HEK293 (cell line): Measurements from ENCODE around the gene KIRREL3.

Experiments used
- CTCF ChIA-PET: fragments of 350-600 bp; formaldehyde crosslinking; extraction: SDS; loops from one replicate; lab custom pipeline; 2021; ENCODE audit warnings: antibody characterized with exemption; lab: Yijun Ruan, JAX
- POLR2A ChIA-PET: fragments of 300-600 bp; formaldehyde crosslinking; extraction: SDS; loops from one replicate; lab custom pipeline; 2020; ENCODE audit warnings: antibody characterized with exemption, inconsistent platforms; lab: Yijun Ruan, JAX
- H3K27ac ChIP-seq: fragments of 200-500 bp; sonication (Bioruptor generic); 2 replicates; pipeline ENCODE4 v1.5.1; 2014; ENCODE audit warnings: low read depth, low read length, control low read depth, inconsistent platforms; ENCODE audit errors: extremely low read depth
- H3K36me3 ChIP-seq, 2 experiments: fragments of 200-500 bp in 1 of 2; sonication (Bioruptor generic) in 1 of 2; 1 replicate in 1 of 2; 2 replicates in 1 of 2; pipeline ENCODE4 v1.5.1; 2014 to 2017; ENCODE audit warnings: inconsistent platforms in 2 of 2, low read length in 2 of 2; ENCODE audit not compliant: control insufficient read depth in 2 of 2, insufficient read depth in 1 of 2
- H3K4me1 ChIP-seq: fragments of 200-500 bp; sonication (Bioruptor generic); 2 replicates; pipeline ENCODE4 v1.5.1; 2014; ENCODE audit warnings: mild to moderate bottlenecking, low read length, inconsistent platforms; ENCODE audit not compliant: control insufficient read depth, insufficient read depth
- H3K4me3 ChIP-seq: 2 replicates; pipeline ENCODE4 v1.5.1; 2011; ENCODE audit warnings: low read depth, mild to moderate bottlenecking, control low read depth, low read length, moderate library complexity
- H3K9me3 ChIP-seq: fragments of 200-500 bp; sonication (Bioruptor generic); 2 replicates; pipeline ENCODE4 v1.5.1; 2014; ENCODE audit warnings: low read depth, low read length, inconsistent platforms; ENCODE audit not compliant: control insufficient read depth, insufficient read depth
- GLI2 ChIP-seq: fragments of 450-650 bp; formaldehyde crosslinking; IDR thresholded peaks from 2 replicates; pipeline ENCODE4; 2017; ENCODE audit warnings: missing biosample characterization, missing genetic modification characterization, low read depth, borderline replicate concordance
- KLF10 ChIP-seq: fragments of 450-650 bp; IDR thresholded peaks from 2 replicates; pipeline ENCODE4 v1.5.1; 2018; ENCODE audit warnings: missing biosample characterization, mild to moderate bottlenecking, missing genetic modification characterization
- KLF16 ChIP-seq: fragments of 450-650 bp; formaldehyde crosslinking; IDR thresholded peaks from 2 replicates; pipeline ENCODE4 v1.5.1; 2017; ENCODE audit warnings: missing biosample characterization, missing genetic modification characterization
- SALL2 ChIP-seq: fragments of 450-650 bp; formaldehyde crosslinking; IDR thresholded peaks from 2 replicates; pipeline ENCODE4 v1.5.0; 2017; ENCODE audit warnings: missing biosample characterization, mild to moderate bottlenecking, missing genetic modification characterization, borderline replicate concordance
- SCRT1 ChIP-seq: fragments of 450-650 bp; formaldehyde crosslinking; IDR thresholded peaks from 2 replicates; pipeline ENCODE4 v1.5.1; 2016; ENCODE audit warnings: missing biosample characterization, missing genetic modification characterization, borderline replicate concordance
- SP7 ChIP-seq: fragments of 450-650 bp; formaldehyde crosslinking; IDR thresholded peaks from 2 replicates; pipeline ENCODE4 v1.5.1; 2016; ENCODE audit warnings: missing biosample characterization, missing genetic modification characterization
- YY1 ChIP-seq: fragments of 450-650 bp; formaldehyde crosslinking; IDR thresholded peaks from 2 replicates; pipeline ENCODE4 v1.5.1; 2018; ENCODE audit warnings: missing biosample characterization, missing genetic modification characterization
- ZBTB26 ChIP-seq: fragments of 450-650 bp; formaldehyde crosslinking; optimal IDR thresholded peaks from 2 replicates; pipeline ENCODE3; 2016; ENCODE audit warnings: missing biosample characterization, mild to moderate bottlenecking, missing genetic modification characterization
- ZIC2 ChIP-seq: fragments of 450-650 bp; formaldehyde crosslinking; IDR thresholded peaks from 2 replicates; pipeline ENCODE4 v1.5.1; 2016; ENCODE audit warnings: missing biosample characterization, missing genetic modification characterization
- ZNF121 ChIP-seq: fragments of 450-650 bp; formaldehyde crosslinking; IDR thresholded peaks from 2 replicates; pipeline ENCODE4 v1.5.1; 2016; ENCODE audit warnings: missing biosample characterization, missing genetic modification characterization
- ZNF132 ChIP-seq: fragments of 450-650 bp; formaldehyde crosslinking; IDR thresholded peaks from 2 replicates; pipeline ENCODE4 v1.5.1; 2017; ENCODE audit warnings: missing biosample characterization, missing genetic modification characterization, borderline replicate concordance
- ZNF140 ChIP-seq: fragments of 450-650 bp; formaldehyde crosslinking; IDR thresholded peaks from 2 replicates; pipeline ENCODE4 v1.5.1; 2016; ENCODE audit warnings: missing biosample characterization, missing genetic modification characterization
- ZNF148 ChIP-seq: fragments of 450-650 bp; formaldehyde crosslinking; IDR thresholded peaks from 2 replicates; pipeline ENCODE4 v1.5.0; 2017; ENCODE audit warnings: missing biosample characterization, missing genetic modification characterization, borderline replicate concordance
- ZNF423 ChIP-seq: fragments of 450-650 bp; formaldehyde crosslinking; IDR thresholded peaks from 2 replicates; pipeline ENCODE4 v1.5.1; 2016; ENCODE audit warnings: missing biosample characterization, missing genetic modification characterization
- ZNF426 ChIP-seq: fragments of 450-650 bp; formaldehyde crosslinking; IDR thresholded peaks from 2 replicates; pipeline ENCODE4 v1.5.1; 2017; ENCODE audit warnings: missing biosample characterization, missing genetic modification characterization, mild to moderate bottlenecking, inconsistent platforms, moderate library complexity
- ZNF473 ChIP-seq: fragments of 450-650 bp; formaldehyde crosslinking; IDR thresholded peaks from 2 replicates; pipeline ENCODE4 v1.5.1; 2017; ENCODE audit warnings: missing biosample characterization, missing genetic modification characterization
- ZNF549 ChIP-seq: fragments of 450-650 bp; IDR thresholded peaks from 2 replicates; pipeline ENCODE4 v1.5.1; 2018; ENCODE audit warnings: missing biosample characterization, missing genetic modification characterization, mild to moderate bottlenecking, inconsistent platforms, moderate library complexity
- ZNF792 ChIP-seq: fragments of 450-650 bp; formaldehyde crosslinking; IDR thresholded peaks from 2 replicates; pipeline ENCODE4 v1.5.1; 2016; ENCODE audit warnings: missing biosample characterization, missing genetic modification characterization
- ZSCAN30 ChIP-seq: fragments of 450-650 bp; IDR thresholded peaks from 2 replicates; pipeline ENCODE4 v1.5.1; 2018; ENCODE audit warnings: missing biosample characterization, mild to moderate bottlenecking, missing genetic modification characterization, moderate library complexity
- TF ChIP-seq, protein P1 (sequence below): fragments of 450-650 bp; formaldehyde crosslinking; IDR thresholded peaks from 2 replicates; pipeline ENCODE4 v1.5.1; 2017; ENCODE audit warnings: missing biosample characterization, missing genetic modification characterization

Gene KIRREL3

GRCh38 chr11:126575849-126576248 lies 424.7 kb downstream of the KIRREL3 start:
- no peaks in the 10 kb centered on the region for H3K4me1 ChIP-seq
- TF ChIP-seq, protein P1, sequence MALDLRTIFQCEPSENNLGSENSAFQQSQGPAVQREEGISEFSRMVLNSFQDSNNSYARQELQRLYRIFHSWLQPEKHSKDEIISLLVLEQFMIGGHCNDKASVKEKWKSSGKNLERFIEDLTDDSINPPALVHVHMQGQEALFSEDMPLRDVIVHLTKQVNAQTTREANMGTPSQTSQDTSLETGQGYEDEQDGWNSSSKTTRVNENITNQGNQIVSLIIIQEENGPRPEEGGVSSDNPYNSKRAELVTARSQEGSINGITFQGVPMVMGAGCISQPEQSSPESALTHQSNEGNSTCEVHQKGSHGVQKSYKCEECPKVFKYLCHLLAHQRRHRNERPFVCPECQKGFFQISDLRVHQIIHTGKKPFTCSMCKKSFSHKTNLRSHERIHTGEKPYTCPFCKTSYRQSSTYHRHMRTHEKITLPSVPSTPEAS (tag by site-specific recombination), result no peak
- TF ChIP-seq ZNF140 (tag by site-specific recombination) (no peak), ZSCAN30 (tag by site-specific recombination) (no peak), ZNF549 (tag by site-specific recombination) (no peak), ZNF426 (tag by site-specific recombination) (no peak), ZNF473 (tag by site-specific recombination) (no peak), KLF10 (tag by site-specific recombination) (no peak), SALL2 (tag by site-specific recombination) (no peak), ZNF148 (tag by site-specific recombination) (no peak), ZNF132 (tag by site-specific recombination) (no peak), ZNF792 (tag by site-specific recombination) (no peak), SCRT1 (no peak), ZNF121 (tag by site-specific recombination) (no peak), KLF16 (no peak), ZNF423 (no peak), GLI2 (tag by site-specific recombination) (no peak), SP7 (tag by site-specific recombination) (no peak), YY1 (tag by site-specific recombination) (no peak), ZIC2 (tag by site-specific recombination) (no peak)

DNA sequence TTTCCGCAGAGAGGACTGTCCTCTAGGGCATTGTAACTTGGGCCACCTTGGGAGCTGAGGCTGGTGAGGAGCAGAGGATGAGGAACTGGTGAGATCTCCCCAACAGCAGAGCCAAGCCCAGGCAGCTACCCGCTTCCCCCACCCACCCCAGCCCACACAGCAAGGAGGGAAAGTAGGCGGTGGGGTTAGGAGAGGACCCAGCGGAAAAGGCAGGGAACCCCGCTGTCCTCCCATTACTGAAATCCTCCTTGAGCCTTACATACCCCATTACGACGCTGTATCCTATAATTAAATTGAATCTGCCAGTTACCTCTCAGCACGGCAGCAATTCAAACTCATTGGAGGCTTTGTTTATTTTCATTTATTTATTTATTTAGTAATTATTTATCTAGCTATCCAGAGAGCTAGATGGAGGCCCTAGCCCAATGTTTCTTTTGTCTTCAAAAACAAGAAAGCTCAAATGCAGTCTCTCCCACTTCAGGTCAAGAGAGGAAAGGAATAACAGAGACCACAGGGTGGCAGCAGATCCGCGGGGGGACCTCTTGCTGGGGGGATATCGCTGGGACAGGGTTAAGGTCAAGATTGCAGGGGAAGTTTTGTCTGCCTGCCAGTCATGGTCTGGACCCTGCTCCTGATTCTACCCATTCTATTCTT lies 427.1 kb downstream of the KIRREL3 start:
- Histone ChIP-seq H3K27ac (no peak overlapping the region), H3K4me3 (no peak overlapping the region), H3K4me1 (no peaks in the 10 kb centered on the region), H3K9me3 (no peaks in the 10 kb centered on the region), H3K36me3 (no peaks in the 10 kb centered on the region)
- ChIA-PET POLR2A (no interaction called here), CTCF (interaction anchor here (0.6 to 2.1 kb wide), 6 partner anchors 12 to 262 kb away, joined by 3 to 9 read pairs (median 3); no protein-coding TSS in a partner anchor)
- TF ChIP-seq SP7 (tag by site-specific recombination) (peak; percentile 59; the same call in 1 of the 2 replicates), ZIC2 (tag by site-specific recombination) (peak; percentile 68), ZBTB26 (tag by site-specific recombination) (no peak)

More at GRCh38 chr11:126575849-126576248, 424.7 kb downstream of the KIRREL3 start:
- Histone ChIP-seq H3K27ac (no peak overlapping the region), H3K4me3 (no peak overlapping the region), H3K9me3 (no peaks in the 10 kb centered on the region), H3K36me3 (no peaks in the 10 kb centered on the region)
- ChIA-PET CTCF (no interaction called here), POLR2A (no interaction called here)
